HG02623 (cell line): ENCODE results near the gene MYOC.
A peak's percentile ranks its signal among the peaks of the same experiment; 100 is the strongest.

Experiments used
- ATAC-seq: cut with Tn5 transposase; IDR thresholded peaks from one replicate; pipeline ENCODE4 v1.9.1; 2021; ENCODE audit warnings: moderate library complexity; ENCODE audit not compliant: unreplicated experiment

Gene MYOC

DNA sequence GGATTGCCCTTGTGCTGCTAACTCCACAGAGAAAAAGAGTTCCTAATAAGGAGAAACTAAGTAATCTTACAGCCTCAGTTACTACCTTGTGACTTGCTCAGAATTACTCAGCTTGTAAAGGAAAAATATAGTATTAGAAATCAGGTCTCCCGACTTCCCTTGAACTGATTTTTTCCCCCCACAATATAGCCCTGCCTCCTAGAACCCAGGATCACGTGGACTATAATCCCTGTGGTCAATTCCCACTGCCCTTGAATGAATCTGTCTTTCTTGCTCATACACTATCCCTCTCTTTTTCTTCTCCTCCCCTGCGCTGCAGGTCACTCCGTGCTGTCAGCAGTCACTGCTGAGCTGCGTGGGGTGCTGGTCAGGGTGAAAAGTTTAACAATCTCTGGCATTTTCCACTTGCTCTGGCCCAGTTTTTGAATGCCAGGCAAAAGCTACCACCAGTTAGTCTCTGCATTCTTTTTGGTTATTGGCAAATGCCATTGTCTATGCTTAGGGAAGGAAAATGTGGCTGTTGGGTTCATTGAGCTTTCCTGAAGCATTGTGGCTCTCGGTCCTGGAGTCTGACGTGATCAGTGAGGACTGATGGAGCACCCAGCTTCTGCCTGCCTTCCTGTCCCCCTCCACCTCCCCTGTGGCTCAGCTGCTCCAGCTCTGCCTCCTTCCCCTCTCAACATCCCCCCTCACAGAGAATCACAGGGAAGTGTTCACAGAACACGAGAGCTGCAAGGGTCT, 1.9 kb upstream of the MYOC start:
- no peak for ATAC-seq

DNA sequence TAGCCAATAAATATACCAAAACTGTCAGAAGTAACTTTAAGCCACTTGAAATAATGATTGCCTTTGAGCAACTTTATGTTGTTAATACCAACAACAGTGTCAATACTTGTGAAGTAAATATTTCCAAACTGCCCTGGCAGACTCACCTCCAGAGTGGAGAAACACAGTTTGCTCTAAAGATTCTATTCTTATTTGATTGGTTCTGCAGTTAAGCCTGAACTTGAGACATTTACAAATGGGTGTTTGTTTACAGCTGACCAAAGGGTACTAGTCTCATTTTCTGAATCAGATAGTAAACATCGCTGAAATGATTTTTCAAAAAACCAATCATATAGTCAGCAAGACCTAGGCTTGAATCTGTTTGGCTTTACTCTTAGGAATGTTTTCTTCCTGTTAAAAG, 1.3 kb upstream of the MYOC start:
- ATAC-seq, result no peak

DNA sequence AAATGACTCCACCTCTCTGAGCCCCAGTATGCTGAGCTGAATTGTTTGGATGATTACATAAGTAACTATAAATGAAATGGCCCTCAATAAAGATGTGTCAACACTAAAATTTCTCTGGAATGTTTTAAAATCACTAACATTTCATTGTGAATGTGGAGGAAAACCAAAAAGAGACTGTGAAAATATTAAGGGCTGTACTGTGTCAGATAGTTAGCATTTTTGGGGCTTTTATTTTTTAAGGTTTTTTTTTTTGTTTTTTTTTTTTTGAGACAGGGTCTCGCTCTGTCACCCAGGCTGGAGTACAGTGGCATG, 6.3 kb downstream of the MYOC start:
- no peak for ATAC-seq

DNA sequence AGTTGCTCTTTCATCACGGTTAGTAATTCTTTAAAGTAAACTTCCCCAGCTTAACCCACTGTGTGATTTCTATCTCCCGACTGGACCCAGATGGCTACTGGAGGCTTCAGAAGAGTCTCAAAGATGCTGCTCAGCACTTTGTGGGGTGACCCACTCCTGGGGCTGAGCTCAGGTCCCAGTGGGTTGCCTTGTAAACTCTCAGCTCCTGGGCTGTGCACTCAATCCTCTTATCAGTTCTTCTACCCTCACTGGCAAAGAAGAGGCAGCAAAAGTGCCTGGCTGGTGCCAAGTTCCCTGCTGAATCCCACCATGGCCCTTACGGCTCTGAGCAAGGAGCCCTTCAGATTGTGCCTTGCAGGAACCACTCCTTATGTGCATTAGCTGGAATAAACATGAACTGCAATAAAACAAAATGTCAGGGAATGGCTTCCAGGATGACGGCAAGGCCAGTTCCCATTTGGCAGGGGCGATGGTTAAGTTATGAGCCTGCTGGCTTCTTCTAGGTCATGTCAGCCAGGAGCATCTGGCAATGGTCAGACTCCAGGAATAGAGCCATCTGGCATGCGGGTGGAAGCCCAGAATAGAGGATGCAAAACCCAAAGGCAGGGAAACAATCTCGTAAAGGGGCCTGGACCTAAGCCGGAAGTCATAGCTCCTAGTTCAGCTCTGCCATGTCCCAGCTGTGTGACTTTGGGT, 6.8 kb downstream of the MYOC start:
- no peak for ATAC-seq

DNA sequence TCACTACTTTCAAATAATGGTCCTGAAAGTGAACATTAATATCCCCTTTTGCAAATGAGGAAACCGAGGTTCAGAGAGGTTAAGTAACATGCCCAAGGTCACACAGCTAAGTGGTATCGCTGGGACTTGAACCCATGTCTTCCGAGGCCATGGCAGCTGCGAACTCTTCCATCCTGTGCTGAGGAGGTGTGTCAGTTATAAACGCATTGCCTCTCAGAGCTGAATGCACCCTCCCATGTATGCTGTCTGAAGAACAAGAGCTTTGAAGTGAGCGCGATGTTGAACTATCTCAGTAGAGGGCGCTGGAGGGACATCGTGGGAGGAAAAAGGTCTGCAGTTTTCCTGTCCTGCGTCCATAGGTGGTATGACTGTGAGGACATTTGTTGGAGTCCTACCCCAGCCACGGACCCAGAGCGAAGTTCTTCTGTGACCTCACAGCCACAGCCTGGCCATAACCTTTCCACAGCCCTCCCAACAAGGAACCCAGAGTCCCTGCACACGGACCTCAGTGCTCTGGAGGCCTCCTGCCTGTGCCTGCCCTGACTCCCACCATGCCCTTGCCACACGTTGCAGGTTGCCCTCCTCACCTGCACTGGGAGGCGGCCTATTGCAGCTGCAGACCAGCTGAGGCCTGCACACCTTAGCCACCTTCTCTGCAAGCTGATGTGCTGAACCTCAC, 7.5 kb downstream of the MYOC start:
- no peak for ATAC-seq

DNA sequence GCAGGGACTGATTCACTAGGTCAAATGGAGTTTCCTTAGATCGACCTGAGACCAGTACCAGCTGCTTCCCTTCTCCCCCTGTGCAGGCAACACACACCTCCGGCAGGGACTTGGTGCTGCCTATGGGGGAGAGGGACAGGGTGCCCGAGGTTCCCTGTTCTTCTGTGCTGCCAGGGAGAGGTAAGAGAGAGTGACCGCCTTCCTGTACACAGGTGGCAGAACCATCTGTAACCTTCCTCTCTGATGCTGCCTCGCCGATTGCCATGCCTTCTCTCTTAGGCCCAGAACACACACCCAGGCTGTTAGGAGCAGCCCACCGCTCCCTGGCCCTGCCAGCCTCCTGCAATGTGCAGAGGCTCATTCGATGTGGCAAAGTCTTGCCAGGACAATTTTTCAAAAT, 9.3 kb downstream of the MYOC start:
- no peak for ATAC-seq

DNA sequence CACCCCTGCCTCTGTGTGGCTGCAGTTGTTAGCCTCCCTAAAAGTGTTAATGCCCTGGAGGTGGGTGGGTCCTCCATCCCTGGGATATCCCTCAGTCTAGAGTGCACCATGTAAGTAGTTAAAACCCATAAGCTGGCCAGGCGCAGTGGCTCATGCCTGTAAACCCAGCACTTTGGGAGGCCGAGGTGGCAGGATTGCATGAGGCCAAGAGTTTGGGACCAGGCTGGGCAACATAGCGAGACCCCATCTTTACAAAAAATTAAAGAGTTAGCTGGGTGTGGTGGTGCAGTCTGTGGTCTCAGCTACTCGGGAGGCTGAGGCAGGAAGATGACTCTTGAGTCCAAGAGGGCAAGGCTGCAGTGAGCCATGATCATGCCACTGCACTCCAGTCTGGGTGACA, 10.3 kb downstream of the MYOC start:
- ATAC-seq, result no peak

DNA sequence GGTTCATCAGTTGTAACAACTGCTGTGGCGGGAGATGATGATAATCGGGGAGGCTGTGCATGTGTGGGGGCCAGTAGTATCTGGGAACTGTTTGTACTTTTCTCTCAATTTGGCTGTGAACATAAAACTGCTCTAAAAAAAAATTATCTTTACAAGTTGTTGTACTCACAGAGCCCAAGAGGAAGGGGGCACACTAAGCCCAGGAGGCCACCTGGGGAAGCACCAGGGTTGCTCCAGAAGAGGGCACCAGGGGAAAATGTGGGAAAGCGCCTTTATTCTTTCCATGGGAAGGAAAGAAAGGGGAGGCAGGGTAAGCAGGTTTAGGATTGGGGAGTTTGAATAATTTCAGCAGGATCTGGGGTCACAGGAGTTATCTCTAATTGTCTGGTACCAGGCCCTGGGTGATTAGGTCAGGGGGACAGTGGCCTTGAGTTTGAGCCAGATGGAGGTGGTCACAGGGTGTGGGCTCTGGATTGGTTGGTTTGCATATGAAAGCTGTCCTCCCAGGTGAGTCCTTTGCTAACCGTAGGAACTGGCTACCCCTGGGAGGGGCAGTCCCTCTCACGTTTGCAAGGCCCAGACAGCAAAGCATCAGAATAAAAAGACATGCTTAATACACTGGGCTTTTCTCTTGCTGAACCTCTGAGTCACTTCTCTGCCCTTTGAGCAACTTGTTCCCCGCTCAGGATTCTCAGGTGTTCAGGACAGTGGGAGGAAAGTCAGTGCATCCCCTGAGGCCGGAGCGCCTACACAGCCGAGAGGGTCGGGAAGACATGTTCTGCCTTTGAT, 11.2 kb downstream of the MYOC start:
- ATAC-seq, result no peak

DNA sequence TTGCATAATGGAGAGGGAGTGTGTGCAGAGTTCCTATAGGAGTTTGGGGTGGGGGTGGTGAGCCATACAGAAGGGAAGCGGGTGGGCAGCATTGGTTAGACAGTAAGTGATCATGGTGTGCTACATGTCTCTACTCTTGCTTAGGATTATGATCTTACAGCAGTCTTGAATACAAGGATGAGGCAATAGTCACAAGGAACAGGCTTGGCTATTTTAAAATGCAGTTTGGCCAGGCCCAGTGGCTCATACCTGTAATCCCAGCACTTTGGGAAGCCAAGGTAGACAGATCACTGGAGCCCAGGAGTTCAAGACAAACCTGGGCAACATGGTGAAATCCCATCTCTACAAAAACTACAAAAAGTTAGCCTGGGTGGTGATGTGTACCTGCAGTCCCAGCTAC, 12.3 kb downstream of the MYOC start:
- no peak for ATAC-seq

DNA sequence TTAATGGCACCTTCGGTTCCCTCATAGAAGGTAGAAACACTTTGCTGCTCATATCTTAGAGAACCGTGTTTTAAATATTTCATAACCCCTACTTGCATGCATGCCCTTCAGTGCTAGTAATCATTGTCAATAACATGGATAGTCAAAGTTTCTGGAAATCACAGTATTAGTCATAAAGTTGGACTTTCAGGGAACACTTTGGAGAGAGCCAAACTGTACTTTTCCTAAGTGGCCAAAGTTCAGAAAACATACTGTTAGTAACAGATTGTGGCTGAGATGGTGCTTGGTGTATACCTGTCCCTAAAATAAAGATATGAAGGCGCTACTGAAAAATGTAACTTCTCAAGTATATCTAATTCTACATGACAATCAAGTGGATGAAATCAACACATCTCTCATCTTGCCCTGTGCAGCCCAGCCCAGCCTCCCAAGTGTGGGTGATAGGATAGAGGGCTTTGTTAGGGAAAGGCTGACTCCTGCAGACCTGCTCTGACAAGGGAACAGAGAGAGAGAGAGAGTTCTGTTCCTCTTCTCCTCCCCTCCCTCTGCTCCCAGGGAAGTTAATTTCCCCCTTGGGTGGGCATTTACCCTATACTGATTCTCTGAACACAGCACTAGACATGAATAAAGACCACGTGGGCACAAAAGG, 14.4 kb downstream of the MYOC start:
- ATAC-seq, result no peak

DNA sequence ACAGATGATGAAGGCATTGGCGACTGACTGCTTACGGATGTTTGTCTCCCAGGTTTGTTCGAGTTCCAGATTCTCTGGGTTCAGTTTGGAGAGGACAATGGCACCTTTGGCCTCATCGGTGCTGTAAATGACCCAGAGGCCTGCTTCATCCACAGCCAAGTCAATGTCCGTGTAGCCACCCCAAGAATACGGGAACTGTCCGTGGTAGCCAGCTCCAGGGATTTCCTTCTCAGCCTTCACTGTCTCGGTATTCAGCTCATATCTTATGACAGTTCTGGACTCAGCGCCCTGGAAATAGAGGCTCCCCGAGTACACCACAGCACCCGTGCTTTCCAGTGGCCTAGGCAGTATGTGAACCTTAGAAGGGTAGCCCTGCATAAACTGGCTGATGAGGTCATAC, 16.3 kb downstream of the MYOC start:
- ATAC-seq, result no peak

DNA sequence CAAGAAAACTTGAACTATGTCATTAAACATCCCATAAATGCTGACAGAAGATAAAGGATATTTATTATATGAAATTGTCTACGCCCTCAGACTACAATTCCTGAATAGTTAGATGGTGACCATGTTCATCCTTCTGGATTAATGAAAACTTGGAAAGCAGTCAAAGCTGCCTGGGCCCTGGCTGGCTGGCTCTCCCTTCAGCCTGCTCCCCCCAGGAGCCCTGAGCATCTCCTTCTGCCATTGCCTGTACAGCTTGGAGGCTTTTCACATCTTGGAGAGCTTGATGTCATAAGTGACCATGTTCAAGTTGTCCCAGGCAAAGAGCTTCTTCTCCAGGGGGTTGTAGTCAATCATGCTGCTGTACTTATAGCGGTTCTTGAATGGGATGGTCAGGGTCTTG, 16.8 kb downstream of the MYOC start:
- no peak for ATAC-seq

DNA sequence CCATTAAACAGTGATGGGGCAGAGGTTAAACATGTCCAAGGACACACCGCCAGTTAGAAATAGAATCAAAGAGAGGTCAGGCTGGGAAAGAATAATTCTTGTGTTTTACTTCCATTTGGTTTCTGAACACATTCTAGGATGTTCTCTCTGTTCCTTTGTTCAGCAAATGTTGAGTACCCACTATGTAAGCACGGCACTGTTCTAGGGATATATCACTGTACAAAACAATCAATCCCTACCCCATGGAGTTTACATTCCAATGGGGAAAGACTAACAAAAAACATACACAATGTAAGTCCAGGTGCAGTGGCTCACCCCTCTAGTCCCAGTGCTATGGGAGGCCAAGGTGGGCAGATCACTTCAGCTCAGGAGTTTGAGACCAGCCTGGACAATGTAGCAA, 24.3 kb downstream of the MYOC start:
- no peak for ATAC-seq

DNA sequence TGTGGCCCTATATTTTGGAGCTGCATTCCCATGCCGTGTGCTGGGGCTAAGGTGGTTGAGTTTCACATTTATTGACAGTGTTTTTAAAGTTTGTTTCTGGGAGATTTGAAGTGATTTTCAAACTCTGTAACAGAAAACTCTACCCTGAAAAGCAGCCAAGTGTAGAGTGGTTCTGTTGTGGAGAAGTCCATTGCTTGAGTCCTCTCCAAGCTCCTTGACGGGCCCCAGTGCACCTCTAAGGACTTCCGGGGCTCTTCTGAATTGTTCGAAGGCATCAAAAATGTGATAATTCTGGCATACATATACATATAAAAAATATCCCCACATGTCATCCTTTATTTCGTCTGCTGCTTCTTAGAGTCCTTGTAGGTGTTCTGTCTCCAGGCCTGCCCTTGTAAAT, 25.5 kb downstream of the MYOC start:
- ATAC-seq, result no peak

DNA sequence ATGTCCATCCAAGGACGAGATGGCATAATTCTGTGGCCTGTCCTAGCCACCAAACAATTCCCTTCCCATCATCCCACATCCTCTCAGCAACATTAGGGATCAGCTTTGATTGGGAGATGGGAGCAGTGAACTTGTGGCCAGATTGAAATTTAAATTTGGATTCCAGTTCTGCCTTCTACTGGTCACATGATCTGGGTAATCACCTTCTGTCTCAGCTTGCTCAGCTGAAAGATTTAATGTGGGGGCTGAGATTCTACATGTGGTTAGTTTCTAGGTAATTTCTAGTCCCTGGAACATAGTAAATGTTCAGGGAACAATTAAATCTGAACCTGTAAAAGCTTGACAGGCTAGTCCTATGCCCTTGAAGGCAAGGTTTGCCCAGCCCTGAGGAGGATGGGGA, 27.3 kb downstream of the MYOC start:
- ATAC-seq, result no peak

DNA sequence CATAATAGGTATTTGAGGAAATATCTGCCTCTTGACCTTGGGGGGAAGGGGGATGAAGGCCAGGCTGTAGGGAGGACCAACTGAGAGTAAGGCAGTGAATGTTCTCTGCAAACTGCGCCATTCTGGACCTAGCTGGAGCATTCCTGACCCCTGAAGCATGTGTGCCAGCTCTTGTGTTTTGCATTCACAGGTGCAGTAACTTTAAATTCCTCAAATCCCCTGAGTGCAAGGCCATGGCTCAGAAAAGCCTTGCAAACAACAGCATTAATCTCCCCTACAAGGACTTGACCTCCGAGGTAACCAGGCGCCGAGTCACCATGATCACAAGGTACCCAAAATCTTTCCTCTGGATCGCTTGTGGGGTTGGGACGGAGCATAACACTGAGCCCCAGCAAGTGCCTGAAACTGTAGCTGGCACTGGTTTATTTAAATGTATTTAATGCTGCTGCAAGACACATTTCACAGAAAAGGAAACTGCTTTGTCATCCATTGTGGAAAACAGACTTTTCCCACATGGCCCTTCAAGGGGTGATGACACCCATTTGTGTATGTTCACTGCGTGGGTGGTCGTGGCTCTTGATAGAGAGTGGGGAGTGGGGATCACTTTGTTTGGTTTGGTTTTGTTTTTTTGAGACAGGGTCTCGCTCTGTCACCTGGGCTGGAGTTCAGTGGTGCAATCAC, 28.7 kb downstream of the MYOC start:
- no peak for ATAC-seq

DNA sequence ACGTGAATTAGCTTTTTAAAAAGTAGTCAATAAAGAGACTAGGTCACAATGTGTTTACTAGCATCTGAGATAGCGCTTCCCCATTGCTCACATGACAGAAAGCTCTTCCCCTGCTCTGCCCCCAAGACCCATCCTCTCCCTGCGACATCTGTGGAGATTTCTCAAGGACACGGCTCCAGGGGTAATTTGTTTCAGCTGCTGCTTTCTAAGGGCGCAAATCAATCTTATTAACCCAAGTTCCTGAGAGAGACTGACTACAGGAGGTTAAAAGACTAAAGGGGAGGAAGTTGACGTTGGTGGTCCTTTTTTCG, 30.4 kb downstream of the MYOC start, which contains the start of gene MYOCOS:
Gene MYOCOS, plus strand, starts transcription at position 92 of the 311 bp plus-strand sequence. CDS start 1,641 bp downstream, outside the sequence.
- no peak for ATAC-seq

DNA sequence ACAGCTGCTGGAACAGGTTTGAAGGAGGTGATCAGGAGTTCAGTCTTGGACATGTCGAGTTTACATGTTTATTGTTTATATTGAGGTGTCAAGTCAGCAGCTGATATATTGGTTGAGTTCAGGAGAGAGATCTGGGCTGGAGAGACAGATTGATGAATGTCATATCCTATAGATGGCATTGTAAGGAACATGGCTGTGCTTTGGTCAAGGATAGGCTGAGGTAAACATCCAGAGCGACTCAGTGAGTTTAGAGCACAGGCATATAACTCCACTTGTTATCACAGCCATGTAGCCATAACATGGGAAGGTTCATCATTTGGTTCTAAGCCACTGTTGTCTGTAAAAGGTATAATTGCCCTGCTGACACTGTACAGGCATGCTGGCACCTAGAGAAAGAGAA, 35.9 kb downstream of the MYOC start:
- ATAC-seq, result no peak

DNA sequence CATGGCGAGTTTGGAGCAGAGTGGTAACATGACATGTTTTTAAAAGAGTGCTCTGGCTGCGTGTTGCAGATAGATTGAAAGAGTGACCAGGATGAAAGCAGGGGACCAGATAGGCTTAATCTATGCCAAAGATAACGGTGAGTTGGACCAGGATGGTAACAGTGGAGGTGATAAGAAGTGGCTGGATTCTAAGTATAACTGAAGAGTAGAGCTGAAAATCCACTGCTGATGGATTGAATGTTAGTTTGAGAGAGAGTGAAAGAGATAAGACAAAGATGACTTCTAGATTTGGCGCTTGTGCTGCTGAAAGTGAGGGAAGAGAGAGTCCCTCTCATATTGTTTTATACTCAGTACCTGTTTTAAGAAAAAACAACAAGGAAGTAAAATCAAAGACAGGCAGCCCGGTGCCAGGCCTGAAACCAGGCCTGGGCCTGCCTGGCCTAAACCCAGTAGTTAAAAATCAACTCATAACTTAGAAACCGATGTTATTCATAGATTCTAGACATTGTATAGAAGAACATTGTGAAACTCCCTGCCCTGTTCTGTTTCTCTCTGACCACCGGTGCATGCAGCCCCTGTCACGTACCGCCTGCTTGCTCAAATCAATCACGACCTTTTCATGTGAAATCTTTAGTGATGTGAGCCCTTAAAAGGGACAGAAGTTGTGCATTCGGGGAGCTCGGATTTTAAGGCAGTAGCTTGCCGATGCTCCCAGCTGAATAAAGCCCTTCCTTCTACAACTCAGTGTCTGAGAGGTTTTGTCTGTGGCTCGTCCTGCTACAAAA, 37.2 kb downstream of the MYOC start:
- peak; percentile 36 for ATAC-seq

DNA sequence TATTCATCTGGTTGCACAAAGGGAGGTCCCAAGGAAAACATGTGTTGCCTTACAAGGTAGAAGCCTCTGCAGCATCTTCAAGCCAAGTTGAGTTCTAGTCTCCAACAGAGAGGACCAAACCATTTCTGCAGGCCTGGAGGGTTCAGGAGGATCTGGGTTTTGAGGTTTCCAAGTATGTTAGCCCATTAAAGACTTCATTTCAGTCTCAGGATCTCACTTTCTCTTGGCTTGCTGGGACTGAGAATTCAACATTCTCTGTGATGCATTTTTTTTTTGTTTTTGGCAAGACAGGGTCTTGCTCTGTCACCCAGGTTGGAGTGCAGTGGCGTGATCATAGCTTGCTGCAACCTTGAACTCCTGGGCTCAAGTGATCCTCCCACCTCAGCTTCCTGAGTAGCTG, 39.2 kb downstream of the MYOC start:
- ATAC-seq, result no peak
